ENCODE measurements around the gene GRM3. TPM values are rescaled to one million over a fixed set of nuclear protein-coding genes. Genes with fewer than 3 reads are reported as not detected.

The GRM3 gene
- total RNA-seq, 4 donors from 2014 or later, result not detected

- Histone ChIP-seq H3K4me3 (no peak overlapping the region), H3K27ac (no peak overlapping the region), H3K9me3 (no peaks in the 10 kb centered on the region), H3K27me3 (no peaks in the 10 kb centered on the region), H3K4me1 (no peaks in the 10 kb centered on the region), H3K36me3 (no peaks in the 10 kb centered on the region)
- DNase-seq, result no peak
- WGBS, 2 donors, result 55 to 56% methylated on average over 1 of the region's 1 CpG
- no peak for TF ChIP-seq CTCF (IDR thresholded peaks at IDR 0.05)
- intact Hi-C loops (cut with DNase I), result no loop called here
These were observed 124.7 kb downstream of the GRM3 start for GRCh38 chr7:86768394-86768793.

GRCh38 chr7:86768967-86769760, 125.5 kb downstream of the GRM3 start:
- no peak for TF ChIP-seq POLR2A (IDR thresholded peaks at IDR 0.05)
- no peak for TF ChIP-seq CTCF (IDR thresholded peaks at IDR 0.05)
- no peaks in the 10 kb centered on the region for H3K27me3 ChIP-seq
- H3K9me3 ChIP-seq, result no peaks in the 10 kb centered on the region
- H3K36me3 ChIP-seq, result no peaks in the 10 kb centered on the region
- whole genome bisulfite sequencing, 2 donors, result 57 to 60% methylated on average over 4 of the region's 4 CpGs
- no peak overlapping the region for H3K4me3 ChIP-seq
- DNase-seq, result no peak
- intact Hi-C loops (cut with DNase I), result no loop called here
- no peak overlapping the region for H3K27ac ChIP-seq
- no peaks in the 10 kb centered on the region for H3K4me1 ChIP-seq

GRCh38 chr7:86773309-86773708, 129.6 kb downstream of the GRM3 start:
- Histone ChIP-seq H3K27ac (no peak overlapping the region), H3K4me1 (no peaks in the 10 kb centered on the region), H3K27me3 (no peaks in the 10 kb centered on the region), H3K36me3 (no peaks in the 10 kb centered on the region), H3K9me3 (no peaks in the 10 kb centered on the region), H3K4me3 (no peak overlapping the region)
- no peak for DNase-seq
- TF ChIP-seq POLR2A (IDR thresholded peaks at IDR 0.05), result no peak
- no peak for TF ChIP-seq CTCF (IDR thresholded peaks at IDR 0.05)
- intact Hi-C loops (cut with DNase I), result no loop called here

GRCh38 chr7:86775203-86775602, 131.5 kb downstream of the GRM3 start:
- H3K27ac ChIP-seq, result no peak overlapping the region
- intact Hi-C loops (cut with DNase I), result no loop called here
- no peaks in the 10 kb centered on the region for H3K4me1 ChIP-seq
- TF ChIP-seq POLR2A (IDR thresholded peaks at IDR 0.05) (no peak), CTCF (IDR thresholded peaks at IDR 0.05) (no peak)
- H3K4me3 ChIP-seq, result no peak overlapping the region
- DNase-seq, result no peak
- no peaks in the 10 kb centered on the region for H3K9me3 ChIP-seq
- H3K36me3 ChIP-seq, result no peaks in the 10 kb centered on the region
- H3K27me3 ChIP-seq, result no peaks in the 10 kb centered on the region

- Histone ChIP-seq H3K4me3 (no peak overlapping the region), H3K4me1 (no peaks in the 10 kb centered on the region), H3K27ac (no peak overlapping the region), H3K36me3 (no peaks in the 10 kb centered on the region), H3K27me3 (no peaks in the 10 kb centered on the region), H3K9me3 (no peaks in the 10 kb centered on the region)
- intact Hi-C loops (cut with DNase I), result no loop called here
- 25 to 32% methylated on average over 1 of the region's 1 CpG for WGBS, 2 donors
- DNase-seq, result no peak
- no peak for TF ChIP-seq CTCF (IDR thresholded peaks at IDR 0.05)
- no peak for TF ChIP-seq POLR2A (IDR thresholded peaks at IDR 0.05)
These were observed 132.4 kb downstream of the GRM3 start for GRCh38 chr7:86776136-86776535.
